DOHH2 (cell line): ENCODE data around the gene SPSB1.

ENCODE experiments used
- EZH2phosphoT487 ChIP-seq: fragments of 200-600 bp; sonication (generic); IDR thresholded peaks from 2 replicates; pipeline ENCODE4 v1.6.1; 2017; ENCODE audit warnings: borderline replicate concordance, mild to moderate bottlenecking, antibody characterized with exemption, low read length, moderate library complexity, mixed read lengths
- TF ChIP-seq, protein P1 (sequence below): fragments of 200-600 bp; sonication (generic); IDR thresholded peaks from one replicate; pipeline ENCODE4 v1.5.1; 2014; ENCODE audit warnings: antibody characterized with exemption, mild to moderate bottlenecking, low read depth, low read length; ENCODE audit not compliant: poor library complexity, severe bottlenecking

DNA sequence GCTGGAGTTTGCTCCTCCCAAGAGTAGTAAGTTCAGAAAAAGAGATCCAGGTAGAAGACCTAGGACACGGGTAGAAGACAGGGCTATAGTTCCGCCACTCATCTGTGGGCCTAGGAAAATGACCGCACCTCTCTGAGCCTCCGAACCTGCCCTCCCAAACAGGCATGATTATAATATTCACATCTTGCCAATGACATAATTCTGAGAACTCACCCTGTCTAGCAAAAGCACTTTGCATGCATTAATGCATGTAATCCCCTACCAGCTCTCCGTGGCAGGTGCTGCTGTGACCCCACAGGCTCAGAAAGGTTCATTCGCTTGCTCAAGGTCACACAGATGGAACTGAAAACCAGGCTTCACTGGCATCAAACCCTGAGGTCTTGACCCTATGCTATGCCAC, 88.0 kb downstream of the SPSB1 start:
- TF ChIP-seq, protein P1, sequence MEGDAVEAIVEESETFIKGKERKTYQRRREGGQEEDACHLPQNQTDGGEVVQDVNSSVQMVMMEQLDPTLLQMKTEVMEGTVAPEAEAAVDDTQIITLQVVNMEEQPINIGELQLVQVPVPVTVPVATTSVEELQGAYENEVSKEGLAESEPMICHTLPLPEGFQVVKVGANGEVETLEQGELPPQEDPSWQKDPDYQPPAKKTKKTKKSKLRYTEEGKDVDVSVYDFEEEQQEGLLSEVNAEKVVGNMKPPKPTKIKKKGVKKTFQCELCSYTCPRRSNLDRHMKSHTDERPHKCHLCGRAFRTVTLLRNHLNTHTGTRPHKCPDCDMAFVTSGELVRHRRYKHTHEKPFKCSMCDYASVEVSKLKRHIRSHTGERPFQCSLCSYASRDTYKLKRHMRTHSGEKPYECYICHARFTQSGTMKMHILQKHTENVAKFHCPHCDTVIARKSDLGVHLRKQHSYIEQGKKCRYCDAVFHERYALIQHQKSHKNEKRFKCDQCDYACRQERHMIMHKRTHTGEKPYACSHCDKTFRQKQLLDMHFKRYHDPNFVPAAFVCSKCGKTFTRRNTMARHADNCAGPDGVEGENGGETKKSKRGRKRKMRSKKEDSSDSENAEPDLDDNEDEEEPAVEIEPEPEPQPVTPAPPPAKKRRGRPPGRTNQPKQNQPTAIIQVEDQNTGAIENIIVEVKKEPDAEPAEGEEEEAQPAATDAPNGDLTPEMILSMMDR = no peak
- TF ChIP-seq EZH2phosphoT487 = no peak
